Neural progenitor cell (in vitro differentiated cells): Measurements from ENCODE around the gene SMARCB1.

Experiments
- EZH2 ChIP-seq: fragments of 200-600 bp; sonication (generic); IDR thresholded peaks from 2 replicates; pipeline ENCODE4 v1.6.1; 2017; ENCODE audit warnings: antibody characterized with exemption, mild to moderate bottlenecking, moderate library complexity
- EZH2phosphoT487 ChIP-seq: fragments of 200-600 bp; sonication (generic); IDR thresholded peaks from 2 replicates; pipeline ENCODE4 v1.6.1; 2017; ENCODE audit warnings: antibody characterized with exemption

- TF ChIP-seq EZH2phosphoT487 (no peak), EZH2 (no peak)
These were observed 17.3 kb upstream of the SMARCB1 start for GRCh38 chr22:23769321-23769965.
